Fibroblast of villous mesenchyme (primary cell): Measurements from ENCODE around the gene KIAA1217. TPM values are rescaled to one million over a fixed set of nuclear protein-coding genes. Genes with fewer than 3 reads are reported as not detected.

Experiments used
- DNase-seq: peaks from one replicate; pipeline ENCODE4 v3.0.0-alpha.2; 2010; ENCODE audit warnings: low read depth
- H3K4me3 ChIP-seq: 2 replicates; pipeline ENCODE4 v1.5.1; 2011; ENCODE audit warnings: low read depth, mild to moderate bottlenecking, low read length
- total RNA-seq: library from RNA; depleted of rRNA; stranded (reverse); fragments of >200 nt; gene quantifications from 2 replicates; pipeline ENCODE4 v1.2.3, GENCODE V29; 2012
- TF ChIP-seq, protein P1 (sequence below): IDR thresholded peaks from 2 replicates; pipeline ENCODE4 v1.5.1; 2012; ENCODE audit warnings: low read depth, mild to moderate bottlenecking, low read length; ENCODE audit not compliant: insufficient read depth

Gene KIAA1217
- total RNA-seq, 1 donor: 0.86 TPM

DNA sequence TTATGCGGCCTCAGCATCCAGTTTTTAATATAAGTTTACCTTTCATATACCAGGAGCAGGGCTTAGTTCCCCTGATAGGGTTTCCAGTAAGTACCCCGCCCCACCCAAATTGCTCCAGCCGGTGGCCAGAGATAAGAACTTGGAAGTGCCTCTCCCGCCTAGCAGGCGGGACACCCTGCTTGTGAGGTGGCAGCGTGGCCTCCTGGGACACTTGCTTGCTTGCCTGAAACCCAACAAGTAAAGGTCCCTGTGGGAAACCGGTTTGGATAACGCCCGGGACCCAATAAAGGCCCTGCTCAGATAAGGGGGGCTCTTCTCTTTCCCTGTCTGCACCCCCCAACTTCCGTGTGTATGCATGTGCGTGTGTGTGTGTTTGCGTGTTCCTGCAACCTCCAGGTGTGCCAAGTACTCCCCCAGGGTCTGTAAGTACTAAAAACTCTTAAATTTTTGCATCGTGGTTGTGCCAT lies 360.4 kb downstream of the KIAA1217 start:
- no peak overlapping the region for H3K4me3 ChIP-seq
- TF ChIP-seq, protein P1, sequence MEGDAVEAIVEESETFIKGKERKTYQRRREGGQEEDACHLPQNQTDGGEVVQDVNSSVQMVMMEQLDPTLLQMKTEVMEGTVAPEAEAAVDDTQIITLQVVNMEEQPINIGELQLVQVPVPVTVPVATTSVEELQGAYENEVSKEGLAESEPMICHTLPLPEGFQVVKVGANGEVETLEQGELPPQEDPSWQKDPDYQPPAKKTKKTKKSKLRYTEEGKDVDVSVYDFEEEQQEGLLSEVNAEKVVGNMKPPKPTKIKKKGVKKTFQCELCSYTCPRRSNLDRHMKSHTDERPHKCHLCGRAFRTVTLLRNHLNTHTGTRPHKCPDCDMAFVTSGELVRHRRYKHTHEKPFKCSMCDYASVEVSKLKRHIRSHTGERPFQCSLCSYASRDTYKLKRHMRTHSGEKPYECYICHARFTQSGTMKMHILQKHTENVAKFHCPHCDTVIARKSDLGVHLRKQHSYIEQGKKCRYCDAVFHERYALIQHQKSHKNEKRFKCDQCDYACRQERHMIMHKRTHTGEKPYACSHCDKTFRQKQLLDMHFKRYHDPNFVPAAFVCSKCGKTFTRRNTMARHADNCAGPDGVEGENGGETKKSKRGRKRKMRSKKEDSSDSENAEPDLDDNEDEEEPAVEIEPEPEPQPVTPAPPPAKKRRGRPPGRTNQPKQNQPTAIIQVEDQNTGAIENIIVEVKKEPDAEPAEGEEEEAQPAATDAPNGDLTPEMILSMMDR: no peak
- no peak for DNase-seq

DNA sequence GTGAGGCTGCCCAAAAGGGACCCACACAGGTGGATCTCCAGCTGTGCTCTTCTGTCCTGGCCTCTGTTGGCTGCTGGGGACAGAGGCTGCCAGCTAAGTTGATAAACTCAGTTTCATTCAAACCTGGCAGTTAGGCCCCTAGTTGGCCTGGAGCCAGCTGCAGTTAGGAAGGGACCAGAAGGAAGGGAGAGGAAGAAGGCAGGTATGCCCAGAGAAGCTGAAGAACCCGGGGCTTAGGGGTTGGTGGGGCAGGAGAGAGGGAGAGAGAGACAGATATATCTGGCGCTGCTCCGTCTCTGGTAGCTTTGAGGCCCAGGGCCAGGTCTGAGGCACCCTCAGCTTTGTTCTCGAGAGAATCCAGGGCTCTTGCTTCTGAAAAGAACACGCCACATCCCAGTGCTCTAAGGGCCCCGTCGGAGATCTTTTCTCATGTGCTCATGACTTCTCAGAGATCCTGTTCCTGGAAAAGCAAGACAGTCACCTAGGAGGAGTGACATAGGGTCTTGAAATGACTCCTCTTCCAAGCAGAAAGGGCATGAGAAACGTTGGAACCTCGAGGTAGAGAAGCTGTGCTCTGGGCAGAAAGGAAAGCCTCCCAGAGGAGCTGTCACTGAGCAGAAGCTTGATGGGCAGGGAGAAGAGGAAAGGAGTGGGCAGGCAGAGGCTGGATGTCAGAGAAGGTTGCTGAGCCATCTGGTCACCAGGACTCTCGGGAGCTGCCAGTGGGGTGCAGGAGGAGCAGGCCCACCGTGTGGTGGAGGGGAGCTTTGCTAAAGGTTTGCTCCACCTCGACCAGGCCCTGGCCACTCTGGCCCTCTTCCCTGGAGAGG lies 361.1 kb downstream of the KIAA1217 start:
- TF ChIP-seq, protein P1: no peak
- DNase-seq: no peak
- H3K4me3 ChIP-seq: no peak overlapping the region

DNA sequence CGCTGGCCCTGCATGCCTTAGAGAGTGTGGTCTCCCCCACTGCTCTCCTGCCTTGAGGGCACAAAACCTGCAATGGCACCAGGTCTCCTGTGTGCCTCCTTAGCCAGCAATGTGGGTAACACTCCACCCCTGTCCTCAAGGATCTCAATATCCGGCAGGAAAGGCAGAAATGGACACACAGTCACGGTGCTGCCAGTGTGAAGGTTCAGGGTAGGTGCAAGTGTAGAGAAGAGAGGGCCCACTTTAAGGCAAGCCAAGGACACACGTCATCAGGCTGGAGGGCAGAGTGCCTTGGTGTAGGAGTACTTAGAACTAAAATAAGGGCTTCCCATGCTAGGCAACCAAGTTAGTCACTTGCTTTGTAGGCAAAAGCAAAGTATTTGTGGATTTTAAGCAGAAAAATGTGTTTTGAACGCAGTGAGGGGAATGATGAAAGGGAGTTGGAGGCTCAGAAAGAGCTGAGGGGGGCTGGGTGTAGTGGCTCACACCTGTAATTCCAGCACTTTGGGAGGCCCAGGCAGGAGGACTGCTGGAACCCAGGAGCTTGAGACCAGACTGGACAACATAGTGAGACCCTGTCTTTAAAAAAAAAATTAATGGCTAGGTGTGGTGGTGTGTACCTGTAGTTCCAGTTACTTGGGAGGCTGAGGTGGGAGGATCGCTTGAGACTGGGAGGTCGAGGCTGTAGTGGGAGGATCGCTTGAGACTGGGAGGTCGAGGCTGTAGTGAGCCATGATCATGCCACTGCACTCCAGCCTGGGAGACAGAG lies 361.9 kb downstream of the KIAA1217 start:
- TF ChIP-seq, protein P1: no peak
- H3K4me3 ChIP-seq: no peak overlapping the region
- DNase-seq: no peak

DNA sequence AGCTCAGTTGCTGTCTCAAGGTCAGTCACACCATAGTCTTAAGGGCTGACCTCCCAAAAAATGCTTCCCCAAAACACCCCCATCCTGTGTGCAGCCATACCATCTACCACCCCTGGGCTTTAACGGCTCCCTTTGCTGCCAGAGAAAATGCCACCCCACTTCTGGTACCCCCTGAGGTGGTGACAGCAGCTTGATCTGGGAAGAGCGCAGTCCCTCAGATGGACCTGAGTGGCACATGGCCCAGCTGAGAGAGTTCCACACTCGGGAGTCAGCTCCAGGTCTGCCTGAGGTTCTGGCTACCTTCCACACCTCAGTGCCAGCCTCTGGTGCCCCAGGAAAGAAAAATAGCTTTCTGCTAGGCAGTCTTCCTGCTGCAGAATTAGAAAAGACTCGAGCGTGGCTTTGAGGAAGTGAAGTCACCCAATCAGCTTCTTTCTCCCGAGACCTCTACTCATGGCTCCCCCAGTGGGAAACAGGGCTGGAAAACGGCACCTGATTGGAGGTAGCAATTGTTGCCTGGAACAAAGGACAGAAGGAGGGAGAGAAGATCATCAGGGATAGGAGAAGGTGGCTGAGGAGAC lies 363.0 kb downstream of the KIAA1217 start:
- TF ChIP-seq, protein P1: no peak
- H3K4me3 ChIP-seq: no peak overlapping the region
- no peak for DNase-seq

DNA sequence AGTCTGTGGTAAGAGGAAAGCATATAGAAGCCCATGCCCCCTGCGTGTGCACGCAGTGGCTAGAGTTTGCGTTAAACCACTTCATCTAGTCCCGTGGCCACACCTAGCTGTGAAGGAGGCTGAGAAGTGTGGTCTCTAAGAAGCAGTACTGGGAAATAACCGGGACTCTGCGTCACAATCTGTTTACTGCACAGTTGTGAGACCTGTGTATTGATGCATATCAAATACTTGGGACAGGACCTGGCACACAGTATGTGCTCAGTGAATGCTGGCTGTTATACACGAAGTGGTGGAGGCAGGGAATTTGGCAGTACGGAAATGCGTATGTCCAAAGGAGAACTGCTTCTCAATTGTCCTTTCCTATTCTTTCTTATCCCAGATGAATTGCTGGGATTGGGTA lies 365.2 kb downstream of the KIAA1217 start:
- H3K4me3 ChIP-seq: no peak overlapping the region
- DNase-seq: no peak
- TF ChIP-seq, protein P1: no peak

DNA sequence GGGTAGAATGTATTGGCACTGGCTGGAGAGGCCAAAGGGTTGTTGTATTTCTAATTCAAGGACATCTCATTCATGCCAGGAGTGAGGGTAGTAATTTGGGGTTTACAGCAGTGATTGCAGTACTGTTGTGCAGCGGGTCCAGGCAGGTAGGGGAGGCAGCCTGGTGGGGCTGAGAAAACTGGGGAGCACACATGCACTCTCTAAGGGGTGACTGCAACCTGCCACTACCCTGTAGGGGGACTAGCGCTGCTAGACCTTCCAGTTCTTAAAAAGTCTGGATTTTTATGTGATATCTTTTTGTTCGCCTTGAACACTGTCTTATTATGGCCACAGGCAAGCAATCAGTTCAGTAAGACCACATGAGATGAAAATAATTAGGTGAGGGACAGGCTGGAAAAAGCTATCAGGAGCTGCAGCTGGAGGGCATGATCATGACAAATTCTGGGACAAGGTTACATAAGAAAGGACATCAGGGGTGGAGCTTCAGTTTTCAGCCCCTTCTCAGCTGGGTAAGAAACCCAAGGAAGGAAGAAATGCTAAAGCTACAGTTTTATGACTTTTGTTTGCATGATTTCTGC lies 365.7 kb downstream of the KIAA1217 start:
- TF ChIP-seq, protein P1: no peak
- no peak for DNase-seq
- H3K4me3 ChIP-seq: no peak overlapping the region
